ENCODE measurements around the gene VSIG10L2.

VSIG10L2 gene

GRCh38 chr11:125954945-125955640, 9.2 kb downstream of the VSIG10L2 start:
- peak in 2 of 42 donors; percentile 19 to 32 for DNase-seq
- intact Hi-C loops (cut with DNase I): no loop called here

GRCh38 chr11:125955856-125956255, 10.0 kb downstream of the VSIG10L2 start:
- DNase-seq: peak in 1 of 42 donors; percentile 23
- intact Hi-C loops (cut with DNase I): no loop called here

- intact Hi-C loops (cut with DNase I): no loop called here
Measured at GRCh38 chr11:125956391-125957134, 10.7 kb downstream of the VSIG10L2 start.

GRCh38 chr11:125957618-125958332, 11.9 kb downstream of the VSIG10L2 start:
- intact Hi-C loops (cut with DNase I): no loop called here
- no peak for DNase-seq

More at GRCh38 chr11:125956391-125957134, 10.7 kb downstream of the VSIG10L2 start:
- peak; percentile 47 to 90 (median 68) for DNase-seq

GRCh38 chr11:125958872-125959400, 13.1 kb downstream of the VSIG10L2 start:
- intact Hi-C loops (cut with DNase I): no loop called here

GRCh38 chr11:125959511-125959910, 13.7 kb downstream of the VSIG10L2 start:
- DNase-seq: no peak
- intact Hi-C loops (cut with DNase I): no loop called here

More at GRCh38 chr11:125958872-125959400, 13.1 kb downstream of the VSIG10L2 start:
- no peak for DNase-seq

GRCh38 chr11:125959931-125960330, 14.1 kb downstream of the VSIG10L2 start:
- intact Hi-C loops (cut with DNase I): no loop called here
- no peak for DNase-seq

- no peak for DNase-seq
- intact Hi-C loops (cut with DNase I): no loop called here
Measured at GRCh38 chr11:125960771-125961170, 14.9 kb downstream of the VSIG10L2 start.

- intact Hi-C loops (cut with DNase I): no loop called here
- DNase-seq: no peak
Measured at GRCh38 chr11:125967515-125967914, 21.7 kb downstream of the VSIG10L2 start.

GRCh38 chr11:125968354-125968753, 22.5 kb downstream of the VSIG10L2 start:
- DNase-seq: no peak
- intact Hi-C loops (cut with DNase I): no loop called here

- intact Hi-C loops (cut with DNase I): no loop called here
- no peak for DNase-seq
Measured at GRCh38 chr11:125971618-125972017, 25.8 kb downstream of the VSIG10L2 start.

GRCh38 chr11:125974284-125974683, 28.4 kb downstream of the VSIG10L2 start:
- DNase-seq: no peak
- intact Hi-C loops (cut with DNase I): no loop called here

- DNase-seq: no peak
- intact Hi-C loops (cut with DNase I): no loop called here
Measured at GRCh38 chr11:125975634-125976033, 29.8 kb downstream of the VSIG10L2 start.

- DNase-seq: no peak
- intact Hi-C loops (cut with DNase I): no loop called here
Measured at GRCh38 chr11:125976156-125976555, 30.3 kb downstream of the VSIG10L2 start.

- DNase-seq: no peak
- intact Hi-C loops (cut with DNase I): no loop called here
Measured at GRCh38 chr11:125977333-125977732, 31.5 kb downstream of the VSIG10L2 start.

GRCh38 chr11:125978181-125978716, 32.4 kb downstream of the VSIG10L2 start:
- intact Hi-C loops (cut with DNase I): no loop called here
- DNase-seq: no peak

- intact Hi-C loops (cut with DNase I): no loop called here
Measured at GRCh38 chr11:125978778-125979407, 33.0 kb downstream of the VSIG10L2 start.

GRCh38 chr11:125979511-125979910, 33.7 kb downstream of the VSIG10L2 start:
- intact Hi-C loops (cut with DNase I): no loop called here

More at GRCh38 chr11:125978778-125979407, 33.0 kb downstream of the VSIG10L2 start:
- DNase-seq: peak in 1 of 42 donors; percentile 14

GRCh38 chr11:125980436-125980835, 34.6 kb downstream of the VSIG10L2 start:
- intact Hi-C loops (cut with DNase I): no loop called here
- no peak for DNase-seq

More at GRCh38 chr11:125979511-125979910, 33.7 kb downstream of the VSIG10L2 start:
- no peak for DNase-seq

All from head of caudate nucleus (tissue), 42 donors.